ENCODE measurements around the gene ANKRD35.

DNA sequence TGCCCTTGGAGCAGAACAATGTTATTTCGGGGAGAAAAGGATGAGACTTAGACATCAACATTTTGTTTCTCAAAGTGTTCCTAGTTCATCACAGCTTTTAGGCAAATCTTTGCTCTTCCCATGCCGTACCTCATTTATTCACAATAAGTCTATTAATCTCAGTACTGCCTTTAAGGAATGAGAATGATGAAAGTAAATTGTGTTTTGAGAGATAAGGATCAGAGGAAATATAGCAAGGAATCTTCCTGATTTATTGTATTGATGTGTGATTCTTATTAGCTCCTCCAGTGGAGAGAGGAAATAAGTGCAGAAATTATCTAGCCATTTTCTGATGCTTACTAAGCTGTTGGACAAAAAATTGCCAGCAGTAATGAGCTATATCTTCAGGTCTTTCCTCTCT lies 59.6 kb downstream of the ANKRD35 start:
- TF ChIP-seq, protein P1, sequence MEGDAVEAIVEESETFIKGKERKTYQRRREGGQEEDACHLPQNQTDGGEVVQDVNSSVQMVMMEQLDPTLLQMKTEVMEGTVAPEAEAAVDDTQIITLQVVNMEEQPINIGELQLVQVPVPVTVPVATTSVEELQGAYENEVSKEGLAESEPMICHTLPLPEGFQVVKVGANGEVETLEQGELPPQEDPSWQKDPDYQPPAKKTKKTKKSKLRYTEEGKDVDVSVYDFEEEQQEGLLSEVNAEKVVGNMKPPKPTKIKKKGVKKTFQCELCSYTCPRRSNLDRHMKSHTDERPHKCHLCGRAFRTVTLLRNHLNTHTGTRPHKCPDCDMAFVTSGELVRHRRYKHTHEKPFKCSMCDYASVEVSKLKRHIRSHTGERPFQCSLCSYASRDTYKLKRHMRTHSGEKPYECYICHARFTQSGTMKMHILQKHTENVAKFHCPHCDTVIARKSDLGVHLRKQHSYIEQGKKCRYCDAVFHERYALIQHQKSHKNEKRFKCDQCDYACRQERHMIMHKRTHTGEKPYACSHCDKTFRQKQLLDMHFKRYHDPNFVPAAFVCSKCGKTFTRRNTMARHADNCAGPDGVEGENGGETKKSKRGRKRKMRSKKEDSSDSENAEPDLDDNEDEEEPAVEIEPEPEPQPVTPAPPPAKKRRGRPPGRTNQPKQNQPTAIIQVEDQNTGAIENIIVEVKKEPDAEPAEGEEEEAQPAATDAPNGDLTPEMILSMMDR (conservative IDR thresholded peaks at IDR 0.05 in 1 of 2, IDR thresholded peaks at IDR 0.05 in 1 of 2; ENCODE audit: extremely low read depth in 1 of 2, insufficient read depth in 1 of 2, low read depth in 1 of 2, low read length in 2 of 2), result no peak
- TF ChIP-seq EZH2 (IDR thresholded peaks at IDR 0.05; ENCODE audit: borderline replicate concordance, low read length), result no peak

Measured in mammary epithelial cell (primary cell).